NCI-H187 treated with DMSO at 0.1 percent for 48 hours (cell line): ENCODE results near the gene FBH1.
"Not testable (repeated sequence)": the region's sequence is repeated elsewhere in the genome, so short reads cannot be mapped to it uniquely, and the experiment has no call there.

Experiments
- DNase-seq: peaks from one replicate; lab custom pipeline; 2025; lab: John Stamatoyannopoulos, UW

FBH1 gene

GRCh38 chr10:5960070-5960972 is 70.3 kb downstream of the FBH1 start:
- DNase-seq, result no peak

GRCh38 chr10:5960973-5961275 is 70.9 kb downstream of the FBH1 start:
- not testable (repeated sequence) for DNase-seq

GRCh38 chr10:5961405-5962100 is 71.5 kb downstream of the FBH1 start:
- DNase-seq, result no peak

- not testable (repeated sequence) for DNase-seq
Observed at GRCh38 chr10:5962358-5962940, 72.4 kb downstream of the FBH1 start.

- DNase-seq, result no peak
Observed at GRCh38 chr10:5963071-5963470, 73.0 kb downstream of the FBH1 start.

GRCh38 chr10:5963591-5963990 is 73.5 kb downstream of the FBH1 start:
- DNase-seq, result no peak

GRCh38 chr10:5964736-5965135 is 74.7 kb downstream of the FBH1 start:
- no peak for DNase-seq

- no peak for DNase-seq
Observed at GRCh38 chr10:5965266-5965665, 75.2 kb downstream of the FBH1 start.

GRCh38 chr10:5968037-5968680 is 78.1 kb downstream of the FBH1 start:
- no peak for DNase-seq

GRCh38 chr10:5968681-5969453 is 78.8 kb downstream of the FBH1 start:
- DNase-seq, result no peak

- no peak for DNase-seq
Observed at GRCh38 chr10:5970066-5970465, 80.0 kb downstream of the FBH1 start.

GRCh38 chr10:5970527-5970926 is 80.5 kb downstream of the FBH1 start:
- no peak for DNase-seq

GRCh38 chr10:5971315-5971832 is 81.3 kb downstream of the FBH1 start:
- DNase-seq, result no peak

- DNase-seq, result no peak
Observed at GRCh38 chr10:5971886-5972285, 81.8 kb downstream of the FBH1 start.

- DNase-seq, result no peak
Observed at GRCh38 chr10:5973069-5973468, 83.0 kb downstream of the FBH1 start.

- DNase-seq, result no peak
Observed at GRCh38 chr10:5975641-5976473, 85.8 kb downstream of the FBH1 start.

- no peak for DNase-seq
Observed at GRCh38 chr10:5976512-5977470, 86.7 kb downstream of the FBH1 start.

GRCh38 chr10:5977471-5978229 is 87.6 kb downstream of the FBH1 start, which contains the start of gene IL15RA:
Gene IL15RA (minus strand): TSS chr10:5977543. CDS start chr10:5977492, 51 bp downstream.
- no peak for DNase-seq

- DNase-seq, result no peak
Observed at GRCh38 chr10:5978230-5978489, 88.1 kb downstream of the FBH1 start.
